ENCODE results near the gene KRTAP5-5. TPM values are rescaled to one million over a fixed set of nuclear protein-coding genes. Genes with fewer than 3 reads are reported as not detected.

Gene KRTAP5-5
- total and polyA plus RNA-seq, 10 of the 15 experiments (the other 5 are each of a cell fraction or from before 2014, with no cell fraction given) = not detected

- in situ Hi-C loops (cut with MboI) = no loop called here
- ATAC-seq = no peak
- ChIA-PET RAD21 (ENCODE audit: unreplicated experiment) (no interaction called here), SMC1A (ENCODE audit: uncharacterized antibody, unreplicated experiment) (interaction anchor here (1.7 kb wide), 1 partner anchor 35 kb away, joined by 3 read pairs; no protein-coding TSS in a partner anchor), CTCF (interaction anchor here (0.6 to 2.7 kb wide), 4 partner anchors 10 to 78 kb away, joined by 3 to 12 read pairs (median 3); no protein-coding TSS in a partner anchor), POLR2A (no interaction called here)
- intact Hi-C loops (cut with micrococcal nuclease; ENCODE audit: unreplicated experiment) = no loop called here
- 8% methylated on average over 2 of the region's 2 CpGs for WGBS (ENCODE audit: insufficient coverage, insufficient replicate concordance, low lambda C conversion rate, missing lambda C conversion rate)
- DNase-seq (ENCODE audit: low read depth, low spot score) = no peak
- H3K36me3 ChIP-seq (ENCODE audit: control insufficient read depth in 2 of 2, insufficient read depth in 2 of 2, low read length in 1 of 2) = no peaks in the 10 kb centered on the region
- H3K9ac ChIP-seq (ENCODE audit: control insufficient read depth, insufficient read depth, low read length) = no peak overlapping the region
- H3K4me1 ChIP-seq (ENCODE audit: control insufficient read depth, insufficient read depth, low read length) = no peaks in the 10 kb centered on the region
- H3K4me3 ChIP-seq = no peak overlapping the region
- TF ChIP-seq NFIC (IDR thresholded peaks at IDR 0.05; ENCODE audit: low read depth, low read length) (no peak), ZNF217 (IDR thresholded peaks at IDR 0.05) (no peak), ATF2 (IDR thresholded peaks at IDR 0.05; ENCODE audit: low read length) (no peak), ZNF384 (IDR thresholded peaks at IDR 0.05; ENCODE audit: borderline replicate concordance, low read depth, low read length) (no peak), PKNOX1 (IDR thresholded peaks at IDR 0.05) (no peak), SRF (IDR thresholded peaks at IDR 0.05; ENCODE audit: low read depth in 2 of 2, low read length in 2 of 2) (no peak), YBX1 (IDR thresholded peaks at IDR 0.05) (no peak), PAX8 (IDR thresholded peaks at IDR 0.05) (no peak), HCFC1 (IDR thresholded peaks at IDR 0.05; ENCODE audit: low read length) (no peak), POU2F2 (IDR thresholded peaks at IDR 0.05; ENCODE audit: borderline replicate concordance, low read depth, low read length) (no peak), HSF1 (IDR thresholded peaks at IDR 0.05; ENCODE audit: low read depth, low read length) (no peak), RB1 (IDR thresholded peaks at IDR 0.05; ENCODE audit: borderline replicate concordance) (no peak), ESRRA (IDR thresholded peaks at IDR 0.05; ENCODE audit: low read length) (no peak), ZNF592 (IDR thresholded peaks at IDR 0.05) (no peak)
- FAIRE-seq = no peak
- no peak overlapping the region for H3K4me2 ChIP-seq (ENCODE audit: control insufficient read depth, insufficient read depth)
- no peaks in the 10 kb centered on the region for H3K9me3 ChIP-seq (replicated peaks; ENCODE audit: control insufficient read depth, insufficient read depth, low read length)
- BruUV-seq (replicated peaks) = no TSS peak
- peaks cover 0 to 3% of the 10 kb centered on the region in 2 experiments; a peak in 3 of 4 replicates for H3K27me3 ChIP-seq (replicated peaks in 1 of 2; ENCODE audit: control insufficient read depth in 2 of 2, insufficient read depth in 2 of 2, low read length in 1 of 2)
- H2AFZ ChIP-seq (ENCODE audit: control insufficient read depth, low read depth, low read length) = no peak overlapping the region
- no peaks in the 10 kb centered on the region for H3K79me2 ChIP-seq (ENCODE audit: control insufficient read depth, insufficient read depth, low read length)
- H3K27ac ChIP-seq (ENCODE audit: control insufficient read depth, insufficient read depth) = no peak overlapping the region
- H4K20me1 ChIP-seq (ENCODE audit: control insufficient read depth, insufficient read depth) = no peaks in the 10 kb centered on the region
These were observed 696 bp downstream of the KRTAP5-5 start for GRCh38 chr11:1630271-1630670.
